ENCODE results near the gene SPATA6. TPM values are rescaled to one million over a fixed set of nuclear protein-coding genes. Genes with fewer than 3 reads are reported as not detected.
A peak's percentile ranks its signal among the peaks of the same experiment; 100 is the strongest.

Gene SPATA6
- total RNA-seq, 1 experiment from 2014 or later: 4.2 TPM

DNA sequence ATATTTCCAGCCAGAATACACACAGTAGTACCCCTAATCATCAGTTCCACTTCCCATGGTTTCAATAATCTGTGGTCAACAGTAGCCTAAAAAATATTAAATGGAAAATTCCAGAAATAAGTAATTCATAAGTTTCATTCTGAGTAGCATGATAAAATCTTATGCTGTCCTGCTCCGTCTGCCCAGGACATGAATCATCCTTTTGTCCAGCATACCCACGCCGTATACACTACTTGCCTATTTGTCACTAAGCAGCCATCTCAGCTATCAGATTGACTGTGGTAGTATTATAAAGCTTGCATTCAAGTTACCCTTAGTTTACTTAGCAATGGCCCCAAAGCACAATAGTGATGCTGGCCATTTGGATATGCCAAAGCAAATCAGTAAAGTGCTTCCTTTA, 130.8 kb downstream of the SPATA6 start:
- TF ChIP-seq, protein P1, sequence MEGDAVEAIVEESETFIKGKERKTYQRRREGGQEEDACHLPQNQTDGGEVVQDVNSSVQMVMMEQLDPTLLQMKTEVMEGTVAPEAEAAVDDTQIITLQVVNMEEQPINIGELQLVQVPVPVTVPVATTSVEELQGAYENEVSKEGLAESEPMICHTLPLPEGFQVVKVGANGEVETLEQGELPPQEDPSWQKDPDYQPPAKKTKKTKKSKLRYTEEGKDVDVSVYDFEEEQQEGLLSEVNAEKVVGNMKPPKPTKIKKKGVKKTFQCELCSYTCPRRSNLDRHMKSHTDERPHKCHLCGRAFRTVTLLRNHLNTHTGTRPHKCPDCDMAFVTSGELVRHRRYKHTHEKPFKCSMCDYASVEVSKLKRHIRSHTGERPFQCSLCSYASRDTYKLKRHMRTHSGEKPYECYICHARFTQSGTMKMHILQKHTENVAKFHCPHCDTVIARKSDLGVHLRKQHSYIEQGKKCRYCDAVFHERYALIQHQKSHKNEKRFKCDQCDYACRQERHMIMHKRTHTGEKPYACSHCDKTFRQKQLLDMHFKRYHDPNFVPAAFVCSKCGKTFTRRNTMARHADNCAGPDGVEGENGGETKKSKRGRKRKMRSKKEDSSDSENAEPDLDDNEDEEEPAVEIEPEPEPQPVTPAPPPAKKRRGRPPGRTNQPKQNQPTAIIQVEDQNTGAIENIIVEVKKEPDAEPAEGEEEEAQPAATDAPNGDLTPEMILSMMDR (IDR thresholded peaks at IDR 0.05; ENCODE audit: unreplicated experiment): no peak
- H3K36me3 Mint-ChIP-seq (ENCODE audit: insufficient read depth, unreplicated experiment): no peaks in the 10 kb centered on the region
- no TSS peak for BruUV-seq (replicated peaks)
- POLR2A ChIA-PET: interaction anchor here (0.7 kb wide), 1 partner anchor 110 kb away, joined by 4 read pairs; no protein-coding TSS in a partner anchor
- CTCF ChIA-PET: no interaction called here
- H3K27me3 Mint-ChIP-seq (ENCODE audit: insufficient read depth, unreplicated experiment): no peaks in the 10 kb centered on the region
- no peak overlapping the region for H3K4me3 Mint-ChIP-seq (ENCODE audit: unreplicated experiment)
- H3K9me3 Mint-ChIP-seq (ENCODE audit: unreplicated experiment): peaks cover 14% of the 10 kb centered on the region
- intact Hi-C loops (cut with micrococcal nuclease): no loop called here
- no peak overlapping the region for H3K27ac Mint-ChIP-seq (ENCODE audit: low read depth, unreplicated experiment)
- H3K4me1 Mint-ChIP-seq (ENCODE audit: insufficient read depth, unreplicated experiment): no peaks in the 10 kb centered on the region
- DNase-seq (ENCODE audit: unreplicated experiment): peak; percentile 5

DNA sequence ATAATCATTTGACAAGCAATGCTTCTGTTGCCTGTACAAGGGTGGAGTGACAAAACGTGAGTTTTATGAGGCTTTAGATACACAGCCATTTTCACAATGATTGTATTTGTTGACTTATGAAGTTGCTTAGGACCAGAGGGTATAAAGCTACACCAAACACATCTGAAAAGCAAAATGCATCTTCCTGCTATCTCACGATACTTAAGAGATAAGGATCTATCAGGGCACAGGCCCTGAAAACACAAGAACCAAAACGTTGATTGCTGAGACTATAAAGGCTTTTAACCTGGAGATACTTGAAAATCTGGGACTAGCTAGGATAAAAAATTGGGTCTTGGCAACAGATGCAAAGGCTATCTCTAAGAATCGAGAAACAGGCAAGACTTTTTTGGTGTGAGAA, 133.7 kb downstream of the SPATA6 start:
- intact Hi-C loops (cut with micrococcal nuclease): no loop called here
- POLR2A ChIA-PET: interaction anchor here (0.6 kb wide), 1 partner anchor 14 kb away, joined by 3 read pairs; no protein-coding TSS in a partner anchor
- no peak overlapping the region for H3K4me3 Mint-ChIP-seq (ENCODE audit: unreplicated experiment)
- DNase-seq (ENCODE audit: unreplicated experiment): no peak
- peaks cover 7% of the 10 kb centered on the region for H3K9me3 Mint-ChIP-seq (ENCODE audit: unreplicated experiment)
- no peak overlapping the region for H3K27ac Mint-ChIP-seq (ENCODE audit: low read depth, unreplicated experiment)
- H3K4me1 Mint-ChIP-seq (ENCODE audit: insufficient read depth, unreplicated experiment): no peaks in the 10 kb centered on the region
- TF ChIP-seq, protein P1 (IDR thresholded peaks at IDR 0.05; ENCODE audit: unreplicated experiment): no peak
- CTCF ChIA-PET: no interaction called here
- no peaks in the 10 kb centered on the region for H3K36me3 Mint-ChIP-seq (ENCODE audit: insufficient read depth, unreplicated experiment)
- no TSS peak for BruUV-seq (replicated peaks)
- no peaks in the 10 kb centered on the region for H3K27me3 Mint-ChIP-seq (ENCODE audit: insufficient read depth, unreplicated experiment)

DNA sequence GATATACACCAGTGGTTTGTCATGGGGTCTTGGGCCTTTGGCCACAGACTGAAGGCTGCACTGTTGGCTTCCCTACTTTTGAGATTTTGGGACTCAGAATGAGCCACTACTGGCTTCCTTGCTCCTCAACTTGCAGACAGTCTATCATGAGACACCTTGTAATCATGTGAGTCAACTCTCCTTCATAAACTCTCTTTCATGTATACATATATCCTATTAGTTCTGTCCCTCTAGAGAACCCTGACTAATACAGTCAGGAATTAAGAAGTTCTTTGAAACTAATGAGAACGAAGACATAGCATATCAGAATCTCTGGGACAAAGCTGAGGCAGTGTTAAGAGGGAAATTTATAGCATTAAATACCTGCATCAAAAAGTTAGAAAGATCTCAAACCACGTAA, 138.7 kb downstream of the SPATA6 start:
- TF ChIP-seq, protein P1 (IDR thresholded peaks at IDR 0.05; ENCODE audit: unreplicated experiment): no peak
- no peaks in the 10 kb centered on the region for H3K27me3 Mint-ChIP-seq (ENCODE audit: insufficient read depth, unreplicated experiment)
- no peak overlapping the region for H3K4me3 Mint-ChIP-seq (ENCODE audit: unreplicated experiment)
- no peak overlapping the region for H3K27ac Mint-ChIP-seq (ENCODE audit: low read depth, unreplicated experiment)
- BruUV-seq (replicated peaks): no TSS peak
- no peak for DNase-seq (ENCODE audit: unreplicated experiment)
- intact Hi-C loops (cut with micrococcal nuclease): no loop called here
- H3K36me3 Mint-ChIP-seq (ENCODE audit: insufficient read depth, unreplicated experiment): no peaks in the 10 kb centered on the region
- H3K4me1 Mint-ChIP-seq (ENCODE audit: insufficient read depth, unreplicated experiment): no peaks in the 10 kb centered on the region
- ChIA-PET POLR2A (no interaction called here), CTCF (interaction anchor here (1.8 kb wide), 1 partner anchor 165 kb away, joined by 8 read pairs; no protein-coding TSS in a partner anchor)
- H3K9me3 Mint-ChIP-seq (ENCODE audit: unreplicated experiment): peaks cover 30% of the 10 kb centered on the region

DNA sequence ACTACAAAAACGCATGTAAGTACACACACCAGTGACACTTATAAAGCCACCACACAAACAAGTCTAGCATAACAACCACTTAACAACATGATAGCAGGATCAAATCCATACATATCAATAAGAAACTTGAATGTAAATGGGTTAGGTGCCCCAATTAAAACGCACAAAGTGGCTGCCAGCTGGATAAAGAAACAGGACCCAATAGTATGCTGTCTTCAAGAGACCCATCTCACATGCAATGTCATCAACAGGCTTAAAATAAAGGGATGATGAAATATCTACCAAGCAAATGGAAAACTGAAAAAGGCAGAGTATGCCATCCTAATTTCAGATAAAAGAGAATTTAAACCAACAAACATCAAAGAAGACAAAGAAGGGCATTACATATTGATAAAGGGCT, 139.9 kb downstream of the SPATA6 start:
- no peaks in the 10 kb centered on the region for H3K36me3 Mint-ChIP-seq (ENCODE audit: insufficient read depth, unreplicated experiment)
- intact Hi-C loops (cut with micrococcal nuclease): no loop called here
- no peaks in the 10 kb centered on the region for H3K4me1 Mint-ChIP-seq (ENCODE audit: insufficient read depth, unreplicated experiment)
- peaks cover 35% of the 10 kb centered on the region for H3K9me3 Mint-ChIP-seq (ENCODE audit: unreplicated experiment)
- no peaks in the 10 kb centered on the region for H3K27me3 Mint-ChIP-seq (ENCODE audit: insufficient read depth, unreplicated experiment)
- TF ChIP-seq, protein P1 (IDR thresholded peaks at IDR 0.05; ENCODE audit: unreplicated experiment): no peak
- DNase-seq (ENCODE audit: unreplicated experiment): no peak
- POLR2A ChIA-PET: interaction anchor here (0.6 kb wide), 1 partner anchor 153 kb away, joined by 3 read pairs; no protein-coding TSS in a partner anchor
- no TSS peak for BruUV-seq (replicated peaks)
- CTCF ChIA-PET: no interaction called here
- no peak overlapping the region for H3K27ac Mint-ChIP-seq (ENCODE audit: low read depth, unreplicated experiment)
- H3K4me3 Mint-ChIP-seq (ENCODE audit: unreplicated experiment): no peak overlapping the region

Data from MCF 10A (cell line).